Fibroblast of mammary gland (primary cell): ENCODE results near the gene ALPG.
"Not testable (repeated sequence)": the region's sequence is repeated elsewhere in the genome, so short reads cannot be mapped to it uniquely, and the experiment has no call there.

Experiments
- DNase-seq: peaks from one replicate; pipeline ENCODE4 v3.0.0-alpha.2; 2010; ENCODE audit warnings: low read depth
- H3K4me3 ChIP-seq: 2 replicates; pipeline ENCODE4 v1.5.1; 2011; ENCODE audit warnings: low read depth, mild to moderate bottlenecking, low read length, moderate library complexity; ENCODE audit not compliant: control insufficient read depth
- TF ChIP-seq, protein P1 (sequence below): conservative IDR thresholded peaks from 2 replicates; pipeline ENCODE4 v1.5.1; 2011; ENCODE audit warnings: low read depth, low read length, inconsistent platforms; ENCODE audit not compliant: control insufficient read depth, insufficient read depth

Gene ALPG

DNA sequence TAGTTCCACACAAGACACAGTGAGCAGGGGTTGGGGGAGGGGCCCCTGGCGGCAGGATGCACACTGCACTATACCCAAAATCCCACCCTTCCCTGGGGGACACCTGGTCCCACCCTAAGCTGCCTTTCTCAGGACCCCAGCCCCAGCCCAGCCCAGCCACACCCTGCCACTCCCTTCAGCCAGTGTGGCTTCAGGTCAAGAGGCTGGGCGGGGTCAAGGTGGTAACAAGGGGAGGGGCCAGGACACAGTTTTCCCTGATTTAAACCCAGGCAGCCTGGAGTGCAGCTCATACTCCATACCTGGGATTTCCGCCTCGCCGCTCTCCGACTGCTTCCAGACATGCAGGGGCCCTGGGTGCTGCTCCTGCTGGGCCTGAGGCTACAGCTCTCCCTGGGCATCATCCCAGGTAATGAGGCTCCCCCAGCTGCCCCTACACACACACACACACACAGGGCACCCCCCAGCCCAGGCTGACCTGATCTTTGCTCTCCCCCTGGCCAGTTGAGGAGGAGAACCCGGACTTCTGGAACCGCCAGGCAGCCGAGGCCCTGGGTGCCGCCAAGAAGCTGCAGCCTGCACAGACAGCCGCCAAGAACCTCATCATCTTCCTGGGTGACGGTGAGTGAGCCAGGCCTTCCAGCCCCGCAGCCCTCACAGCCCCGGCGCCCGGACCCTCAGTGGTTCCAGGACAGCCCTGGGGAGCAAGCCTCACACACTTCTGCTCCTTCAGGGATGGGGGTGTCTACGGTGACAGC lies at the start of gene ALPG:
Gene ALPG, plus strand, starts transcription at position 289 of the 755 bp plus-strand sequence. Its CDS starts 51 bp downstream, at position 340.
- no peak for DNase-seq
- H3K4me3 ChIP-seq, result no peak within 1 kb of the TSS
- TF ChIP-seq, protein P1, sequence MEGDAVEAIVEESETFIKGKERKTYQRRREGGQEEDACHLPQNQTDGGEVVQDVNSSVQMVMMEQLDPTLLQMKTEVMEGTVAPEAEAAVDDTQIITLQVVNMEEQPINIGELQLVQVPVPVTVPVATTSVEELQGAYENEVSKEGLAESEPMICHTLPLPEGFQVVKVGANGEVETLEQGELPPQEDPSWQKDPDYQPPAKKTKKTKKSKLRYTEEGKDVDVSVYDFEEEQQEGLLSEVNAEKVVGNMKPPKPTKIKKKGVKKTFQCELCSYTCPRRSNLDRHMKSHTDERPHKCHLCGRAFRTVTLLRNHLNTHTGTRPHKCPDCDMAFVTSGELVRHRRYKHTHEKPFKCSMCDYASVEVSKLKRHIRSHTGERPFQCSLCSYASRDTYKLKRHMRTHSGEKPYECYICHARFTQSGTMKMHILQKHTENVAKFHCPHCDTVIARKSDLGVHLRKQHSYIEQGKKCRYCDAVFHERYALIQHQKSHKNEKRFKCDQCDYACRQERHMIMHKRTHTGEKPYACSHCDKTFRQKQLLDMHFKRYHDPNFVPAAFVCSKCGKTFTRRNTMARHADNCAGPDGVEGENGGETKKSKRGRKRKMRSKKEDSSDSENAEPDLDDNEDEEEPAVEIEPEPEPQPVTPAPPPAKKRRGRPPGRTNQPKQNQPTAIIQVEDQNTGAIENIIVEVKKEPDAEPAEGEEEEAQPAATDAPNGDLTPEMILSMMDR, result no peak

DNA sequence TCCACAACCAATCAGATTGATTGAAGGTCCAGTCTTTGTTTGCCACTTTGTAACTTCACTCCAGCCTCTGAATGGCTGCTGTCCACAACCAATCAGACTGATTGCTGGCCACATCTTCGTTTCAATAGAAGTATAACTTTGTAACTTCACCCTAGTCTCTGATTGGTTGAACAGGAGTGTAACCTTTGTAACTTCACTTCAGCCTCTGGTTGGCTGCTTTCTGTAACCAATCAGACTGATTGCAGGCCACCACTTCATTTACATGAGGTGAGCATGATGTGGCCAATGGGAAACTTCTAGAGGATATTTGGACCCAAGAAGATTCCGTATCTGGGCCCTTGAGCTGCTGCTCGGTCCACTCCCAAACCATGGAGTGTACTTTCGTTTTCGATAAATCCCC lies 45.0 kb upstream of the ALPG start:
- no peak overlapping the region for H3K4me3 ChIP-seq
- DNase-seq, result peak; percentile 45
- TF ChIP-seq, protein P1, result no peak

DNA sequence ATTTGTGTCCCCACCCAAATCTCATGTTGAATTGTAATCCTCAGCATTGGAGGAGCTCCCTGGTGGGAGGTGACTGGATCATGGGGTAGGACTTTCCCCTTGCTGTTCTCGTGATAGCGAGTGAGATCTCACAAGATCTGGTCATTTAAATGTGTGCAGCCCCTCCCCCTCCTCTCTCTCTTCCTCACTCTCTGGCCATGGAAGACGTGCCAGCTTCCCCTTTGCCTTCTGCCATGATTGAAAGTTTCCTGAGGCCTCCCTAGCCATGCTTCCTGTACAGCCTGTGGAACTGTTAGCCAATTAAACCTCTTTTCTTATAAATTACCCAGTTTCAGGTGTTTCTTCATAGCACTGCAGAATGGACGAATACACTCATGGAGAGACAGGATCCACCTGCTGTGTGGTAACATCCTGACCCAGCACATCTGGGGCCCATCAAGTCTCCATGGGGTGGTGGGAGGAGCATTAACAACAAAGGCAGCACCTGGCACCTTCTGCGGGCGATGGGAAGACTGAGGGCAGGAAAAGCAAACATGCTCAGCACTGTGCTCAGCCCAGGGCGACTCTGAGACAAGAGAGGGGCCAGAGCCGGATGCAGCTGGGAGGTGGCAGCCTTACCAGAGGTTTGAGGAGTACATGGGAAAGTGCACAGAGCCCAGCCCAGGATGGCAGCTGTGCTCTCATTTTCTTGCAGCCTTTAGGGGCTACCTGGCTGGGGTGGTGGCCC lies 44.3 kb upstream of the ALPG start:
- TF ChIP-seq, protein P1, result no peak
- DNase-seq, result no peak
- no peak overlapping the region for H3K4me3 ChIP-seq

DNA sequence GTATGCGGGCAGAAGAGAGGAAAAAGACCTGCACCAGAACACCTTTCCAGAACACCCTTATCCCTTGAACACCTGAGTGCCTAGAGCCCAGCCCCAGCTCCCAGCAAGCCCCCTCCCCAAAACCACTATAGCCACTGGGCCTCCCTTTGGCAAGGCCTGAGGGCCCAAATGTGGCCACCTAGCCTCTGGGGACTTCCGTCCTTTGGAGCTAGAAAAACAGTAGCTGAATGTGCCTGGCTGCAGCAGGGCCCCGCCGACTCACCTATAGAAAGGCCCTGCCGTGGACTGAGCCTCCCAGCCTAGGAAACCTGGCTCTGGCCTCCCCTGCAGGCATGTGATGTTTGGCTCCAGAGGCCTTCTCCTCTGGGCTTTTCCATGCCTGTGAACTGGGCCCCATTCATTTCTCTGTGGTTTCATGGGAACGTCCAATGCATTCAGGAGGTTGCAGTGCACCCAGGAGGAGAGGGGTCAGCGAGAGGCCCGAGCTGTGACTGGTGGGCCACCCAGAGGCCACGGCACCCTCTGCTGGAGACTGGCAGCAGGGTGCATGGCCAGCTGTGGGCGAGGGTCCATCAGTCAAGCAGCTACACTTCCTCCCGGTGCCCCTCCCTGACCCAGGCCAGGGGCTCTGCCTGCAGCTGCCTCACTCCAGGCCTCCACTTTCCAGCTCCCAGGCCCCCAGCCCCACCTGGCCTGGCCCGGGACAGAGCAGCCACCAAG lies 43.4 kb upstream of the ALPG start:
- not testable (repeated sequence) for DNase-seq, H3K4me3 ChIP-seq

DNA sequence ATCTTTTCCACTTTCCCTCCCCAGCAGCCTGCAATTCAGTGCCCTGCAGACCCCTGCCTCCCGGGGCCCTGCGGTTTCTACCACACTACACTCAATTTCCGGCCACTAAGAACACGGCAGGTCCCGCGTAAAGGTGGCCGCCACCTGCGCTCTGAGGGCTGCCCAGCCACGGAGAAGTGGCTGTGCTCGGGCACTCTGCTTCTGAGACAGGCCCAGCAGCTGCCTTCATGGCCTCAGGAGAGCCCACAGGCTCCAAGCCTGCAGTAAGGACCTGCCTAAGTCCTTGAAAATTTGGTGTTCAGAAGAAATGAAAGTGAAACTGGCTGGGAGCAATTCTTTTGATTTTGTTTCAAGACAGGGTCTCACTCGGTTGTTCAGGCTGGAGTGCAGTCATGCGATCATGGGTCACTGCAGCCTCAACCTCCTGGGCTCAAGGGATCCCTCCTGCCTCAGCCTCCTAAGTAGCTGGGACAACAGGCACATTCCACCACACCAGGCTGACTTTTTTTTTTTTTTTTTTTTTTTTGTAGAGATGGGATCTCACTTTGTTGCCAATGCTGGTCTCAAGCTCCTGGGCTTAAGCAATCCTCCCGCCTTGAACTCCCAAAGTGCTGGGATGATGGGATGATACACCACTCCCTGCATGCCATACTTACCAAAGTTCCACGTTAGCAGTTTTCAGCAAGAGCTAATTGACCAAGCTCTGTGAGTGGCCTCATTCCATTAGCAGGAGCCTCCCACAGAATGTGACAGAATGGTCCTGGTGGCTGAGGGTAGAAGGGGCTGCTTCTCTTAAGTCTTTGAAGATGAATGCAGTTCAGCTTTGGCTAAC lies 42.6 kb upstream of the ALPG start:
- TF ChIP-seq, protein P1, result no peak
- no peak overlapping the region for H3K4me3 ChIP-seq
- DNase-seq, result no peak

DNA sequence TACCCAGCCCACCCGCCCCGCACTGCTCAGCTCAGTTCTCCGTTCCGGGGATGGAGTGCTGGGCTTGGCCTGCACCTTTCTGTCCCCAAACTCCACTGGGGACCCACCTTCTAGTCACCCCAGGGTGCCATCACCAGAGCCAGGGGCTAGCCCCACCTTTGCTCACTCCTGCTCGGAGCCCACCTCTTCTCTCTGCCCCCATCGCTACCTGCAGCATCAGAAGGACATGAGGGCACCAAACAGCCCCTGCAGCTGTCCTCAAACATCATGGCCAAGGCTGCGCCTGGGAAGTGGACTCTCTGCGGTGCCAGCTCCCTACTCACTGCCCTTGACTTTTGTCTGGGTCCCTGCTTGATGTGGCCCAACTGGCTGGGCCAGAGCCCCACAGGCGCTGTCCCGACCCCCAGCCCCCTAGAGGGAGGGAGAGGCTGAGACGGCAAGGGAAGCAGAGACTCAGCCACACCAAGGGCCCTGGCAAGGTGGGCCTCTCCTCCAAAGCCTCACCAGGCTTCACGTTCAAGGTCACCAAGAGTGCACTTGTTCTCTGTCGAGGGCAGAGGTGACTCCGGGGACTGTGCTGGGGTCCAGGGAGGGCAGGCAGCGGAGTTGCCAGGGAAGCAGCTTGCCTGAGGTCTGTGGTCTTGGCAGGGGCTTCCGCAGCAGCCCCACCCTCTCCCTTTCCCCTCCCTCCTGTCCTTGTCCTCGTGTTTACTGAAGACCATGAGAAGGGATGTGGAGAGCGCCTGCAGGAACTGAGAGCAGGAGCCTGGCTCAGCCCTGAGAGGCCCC lies 41.6 kb upstream of the ALPG start:
- not testable (repeated sequence) for DNase-seq, H3K4me3 ChIP-seq

DNA sequence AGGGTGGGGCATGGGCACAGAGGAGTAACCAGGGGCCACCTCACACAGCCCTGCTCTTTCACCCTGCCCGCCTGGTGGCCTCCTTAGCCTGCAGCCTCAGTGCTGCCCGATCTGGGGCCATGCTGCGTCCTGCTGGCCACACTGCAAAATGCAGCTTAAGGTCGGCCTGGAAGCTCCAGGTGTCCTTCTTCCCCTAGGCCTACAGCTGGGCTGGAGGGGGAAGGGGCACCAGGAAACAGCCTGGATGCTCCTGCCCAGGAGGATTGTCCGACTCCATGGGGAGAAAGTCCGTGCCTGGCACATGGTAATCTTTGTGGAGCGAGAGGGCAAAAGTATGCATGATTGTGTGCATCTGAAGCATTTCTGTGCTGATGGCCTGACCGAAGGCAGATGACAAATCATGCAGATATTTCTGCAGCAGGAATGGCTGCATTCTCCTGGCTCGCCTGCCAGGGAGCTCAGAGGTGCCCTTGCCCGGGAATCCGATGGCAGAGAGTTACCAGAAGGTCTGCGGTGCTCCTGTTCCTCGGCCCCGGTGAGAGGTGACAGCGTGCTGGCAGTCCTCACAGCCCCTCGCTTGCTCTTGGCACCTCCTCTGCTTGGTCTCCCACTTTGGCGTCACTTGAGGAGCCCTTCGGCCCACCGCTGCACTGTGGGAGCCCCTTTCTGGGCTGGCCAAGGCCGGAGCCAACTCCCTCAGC lies 40.9 kb upstream of the ALPG start:
- DNase-seq, result no peak
- H3K4me3 ChIP-seq, result no peak overlapping the region

DNA sequence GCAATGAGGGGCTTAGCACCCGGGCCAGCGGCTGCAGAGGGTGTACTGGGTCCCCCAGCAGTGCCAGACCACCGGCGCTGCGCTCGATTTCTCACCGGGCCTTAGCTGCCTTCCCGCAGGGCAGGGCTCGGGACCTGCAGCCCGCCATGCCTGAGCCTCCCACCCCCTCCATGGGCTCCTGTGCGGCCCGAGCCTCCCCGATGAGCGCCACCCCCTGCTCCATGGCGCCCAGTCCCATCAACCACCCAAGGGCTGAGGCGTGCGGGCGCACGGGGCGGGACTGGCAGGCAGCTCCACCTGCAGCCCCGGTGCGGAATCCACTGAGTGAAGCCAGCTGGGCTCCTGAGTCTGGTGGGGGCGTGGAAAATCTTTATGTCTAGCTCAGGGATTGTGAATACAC lies 40.2 kb upstream of the ALPG start:
- not testable (repeated sequence) for DNase-seq, H3K4me3 ChIP-seq

More for the DNA sequence above, 40.9 kb upstream of the ALPG start:
- TF ChIP-seq, protein P1, result peak; percentile 36
